ENCODE measurements around the gene CLIP4.

Gene CLIP4

DNA sequence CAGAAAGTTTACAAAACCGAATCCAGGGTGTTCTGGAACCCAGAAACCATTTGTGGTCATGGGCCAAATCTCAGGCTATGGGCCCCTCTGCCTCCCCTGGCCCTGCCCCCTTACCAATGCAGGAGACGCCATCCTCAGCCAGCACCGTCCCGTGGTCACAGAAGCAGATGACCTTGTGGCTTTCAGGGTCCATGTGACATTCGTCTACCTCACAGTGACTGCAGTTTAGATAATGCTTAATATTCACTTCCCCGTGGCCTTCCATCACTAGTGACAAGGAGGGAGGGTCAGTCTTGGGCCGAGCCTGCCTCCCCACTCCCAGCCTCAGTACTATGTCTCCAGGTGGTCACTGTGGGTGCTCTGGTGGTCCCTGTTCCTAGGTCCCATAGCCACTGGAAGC, 111.6 kb downstream of the CLIP4 start:
- DNase-seq (ENCODE audit: low read depth): no peak
- H3K4me3 ChIP-seq (ENCODE audit: low read depth, low read length): no peak overlapping the region
- TF ChIP-seq, protein P1, sequence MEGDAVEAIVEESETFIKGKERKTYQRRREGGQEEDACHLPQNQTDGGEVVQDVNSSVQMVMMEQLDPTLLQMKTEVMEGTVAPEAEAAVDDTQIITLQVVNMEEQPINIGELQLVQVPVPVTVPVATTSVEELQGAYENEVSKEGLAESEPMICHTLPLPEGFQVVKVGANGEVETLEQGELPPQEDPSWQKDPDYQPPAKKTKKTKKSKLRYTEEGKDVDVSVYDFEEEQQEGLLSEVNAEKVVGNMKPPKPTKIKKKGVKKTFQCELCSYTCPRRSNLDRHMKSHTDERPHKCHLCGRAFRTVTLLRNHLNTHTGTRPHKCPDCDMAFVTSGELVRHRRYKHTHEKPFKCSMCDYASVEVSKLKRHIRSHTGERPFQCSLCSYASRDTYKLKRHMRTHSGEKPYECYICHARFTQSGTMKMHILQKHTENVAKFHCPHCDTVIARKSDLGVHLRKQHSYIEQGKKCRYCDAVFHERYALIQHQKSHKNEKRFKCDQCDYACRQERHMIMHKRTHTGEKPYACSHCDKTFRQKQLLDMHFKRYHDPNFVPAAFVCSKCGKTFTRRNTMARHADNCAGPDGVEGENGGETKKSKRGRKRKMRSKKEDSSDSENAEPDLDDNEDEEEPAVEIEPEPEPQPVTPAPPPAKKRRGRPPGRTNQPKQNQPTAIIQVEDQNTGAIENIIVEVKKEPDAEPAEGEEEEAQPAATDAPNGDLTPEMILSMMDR (conservative IDR thresholded peaks at IDR 0.05; ENCODE audit: low read depth, low read length): no peak

- DNase-seq (ENCODE audit: low read depth): no peak
- TF ChIP-seq, protein P1 (conservative IDR thresholded peaks at IDR 0.05; ENCODE audit: low read depth, low read length): no peak
- no peak overlapping the region for H3K4me3 ChIP-seq (ENCODE audit: low read depth, low read length)
Observed at GRCh38 chr2:29227935-29228675, 112.9 kb downstream of the CLIP4 start.

DNA sequence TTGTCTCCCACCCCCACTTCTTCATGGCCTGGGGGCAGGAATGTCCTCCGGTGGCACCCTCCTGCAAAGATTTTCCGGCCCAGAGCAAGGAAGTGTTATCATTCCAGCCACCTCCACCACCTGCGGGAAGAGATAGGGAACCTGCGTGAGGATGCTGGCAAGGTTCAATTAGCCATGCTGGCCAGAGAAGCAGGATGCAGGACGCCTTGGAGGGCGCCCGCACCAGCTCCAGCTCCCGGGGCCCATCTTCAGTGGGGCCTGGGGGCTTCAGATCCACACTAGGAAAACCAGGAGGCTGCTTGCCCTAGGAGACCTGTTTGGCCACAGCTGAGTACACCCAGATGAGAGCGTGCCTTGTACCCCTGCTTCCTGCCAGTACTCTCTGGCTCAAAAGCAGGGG, 113.7 kb downstream of the CLIP4 start:
- no peak for DNase-seq (ENCODE audit: low read depth)
- H3K4me3 ChIP-seq (ENCODE audit: low read depth, low read length): no peak overlapping the region
- TF ChIP-seq, protein P1 (conservative IDR thresholded peaks at IDR 0.05; ENCODE audit: low read depth, low read length): no peak

DNA sequence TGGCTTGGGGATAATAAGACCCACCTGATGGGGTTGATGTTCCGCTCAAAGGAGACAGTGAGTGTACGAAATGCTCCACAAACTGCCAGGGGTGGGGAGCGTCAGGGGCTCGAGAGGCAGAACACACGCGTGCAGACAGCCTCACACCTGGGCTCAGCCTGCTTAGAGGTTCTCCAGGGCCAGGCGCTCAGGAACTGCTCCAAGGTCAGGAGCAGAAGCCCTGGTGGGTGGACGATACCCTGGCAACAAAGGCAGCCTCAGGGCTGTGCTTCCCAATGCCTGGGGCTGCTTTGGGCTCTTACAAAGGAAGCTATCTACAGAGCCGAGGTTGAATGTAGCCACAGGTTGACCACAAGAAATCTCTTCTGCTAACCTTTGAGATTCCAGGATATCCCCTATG, 114.4 kb downstream of the CLIP4 start:
- no peak for DNase-seq (ENCODE audit: low read depth)
- TF ChIP-seq, protein P1 (conservative IDR thresholded peaks at IDR 0.05; ENCODE audit: low read depth, low read length): no peak
- no peak overlapping the region for H3K4me3 ChIP-seq (ENCODE audit: low read depth, low read length)

DNA sequence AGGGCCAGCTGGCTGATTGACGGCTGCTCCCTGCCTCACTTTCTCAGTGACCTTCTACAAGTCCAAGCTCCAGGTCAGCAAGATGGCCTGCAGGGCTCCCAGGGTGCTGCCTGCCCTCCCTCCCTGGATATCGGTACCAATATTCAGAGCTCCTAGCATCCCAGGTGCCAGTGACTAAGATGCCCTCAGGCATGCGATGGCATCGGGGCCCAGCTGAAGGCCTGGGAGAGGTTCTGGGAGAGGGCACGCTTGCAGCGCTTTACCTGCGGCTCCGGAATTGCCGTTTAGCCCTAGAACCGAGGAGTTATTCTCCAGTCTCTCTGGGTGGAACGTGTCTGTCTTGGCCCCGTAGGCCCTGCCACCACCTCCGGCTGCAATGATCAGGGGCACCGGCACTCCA, 116.8 kb downstream of the CLIP4 start:
- TF ChIP-seq, protein P1 (conservative IDR thresholded peaks at IDR 0.05; ENCODE audit: low read depth, low read length): no peak

GRCh38 chr2:29233428-29233827, 118.2 kb downstream of the CLIP4 start:
- no peak for DNase-seq (ENCODE audit: low read depth)
- TF ChIP-seq, protein P1 (conservative IDR thresholded peaks at IDR 0.05; ENCODE audit: low read depth, low read length): no peak
- no peak overlapping the region for H3K4me3 ChIP-seq (ENCODE audit: low read depth, low read length)

More for the DNA sequence above, 116.8 kb downstream of the CLIP4 start:
- DNase-seq (ENCODE audit: low read depth): no peak
- H3K4me3 ChIP-seq (ENCODE audit: low read depth, low read length): no peak overlapping the region

DNA sequence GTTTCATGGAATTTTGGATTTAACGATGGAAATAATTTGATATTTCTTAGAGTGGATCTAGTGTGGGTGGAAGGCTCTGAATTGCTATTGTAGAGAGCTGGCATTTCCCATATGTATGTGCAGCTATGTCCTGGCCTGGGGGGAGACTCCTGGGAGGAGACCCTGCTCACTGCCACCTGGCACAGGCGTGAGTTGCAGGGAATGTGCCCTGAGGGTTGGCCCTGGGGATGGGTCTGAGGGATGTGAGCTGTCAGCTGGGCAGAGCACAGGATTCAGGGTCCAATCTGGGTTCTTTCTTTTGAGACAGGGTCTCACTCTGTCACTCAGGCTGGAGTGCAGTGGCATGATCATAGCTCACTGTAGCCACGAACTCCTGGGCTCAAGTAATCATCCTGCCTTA, 120.2 kb downstream of the CLIP4 start:
- H3K4me3 ChIP-seq (ENCODE audit: low read depth, low read length): no peak overlapping the region
- TF ChIP-seq, protein P1 (conservative IDR thresholded peaks at IDR 0.05; ENCODE audit: low read depth, low read length): no peak
- no peak for DNase-seq (ENCODE audit: low read depth)
